MV-4-11 (cell line): ENCODE results near the gene S100A7A.
A peak's percentile ranks its signal among the peaks of the same experiment; 100 is the strongest.
"Not testable (repeated sequence)": the region's sequence is repeated elsewhere in the genome, so short reads cannot be mapped to it uniquely, and the experiment has no call there.

Source experiments
- DNase-seq: peaks from one replicate; lab custom pipeline; 2025; lab: John Stamatoyannopoulos, UW

Gene S100A7A

DNA sequence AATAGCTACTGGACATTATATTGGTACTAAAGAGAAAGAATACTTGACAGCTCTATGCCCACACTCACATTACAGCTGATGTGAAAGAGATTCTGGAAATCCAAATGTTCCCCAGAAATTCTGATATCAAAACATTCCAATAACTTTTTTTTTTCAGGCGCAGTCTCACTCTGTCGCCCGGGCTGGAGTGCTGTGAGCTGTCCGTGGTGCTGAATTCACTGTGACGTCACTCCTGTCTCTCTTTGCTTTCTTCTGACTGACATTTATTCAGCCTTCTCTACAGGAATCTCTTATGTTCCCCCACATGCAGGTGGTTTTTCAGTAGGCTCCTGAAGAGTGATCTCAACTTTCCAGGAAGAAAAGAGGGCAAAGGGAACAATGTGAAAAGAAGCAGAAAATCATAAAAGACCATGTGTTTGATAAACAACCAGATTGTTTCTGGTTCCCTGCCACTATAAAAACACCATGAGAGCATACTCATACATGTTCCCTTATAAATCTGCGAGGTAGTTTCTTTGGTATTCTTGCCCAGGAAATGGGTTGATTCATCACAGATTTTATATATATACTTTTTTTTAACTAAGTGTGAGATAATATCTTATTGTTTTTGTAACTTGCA is 6.2 kb downstream of the S100A7A start:
- peak; percentile 21 for DNase-seq

GRCh38 chr1:153426809-153427208 is 10.5 kb downstream of the S100A7A start:
- DNase-seq: no peak

GRCh38 chr1:153428073-153428638 is 11.8 kb downstream of the S100A7A start:
- no peak for DNase-seq

DNA sequence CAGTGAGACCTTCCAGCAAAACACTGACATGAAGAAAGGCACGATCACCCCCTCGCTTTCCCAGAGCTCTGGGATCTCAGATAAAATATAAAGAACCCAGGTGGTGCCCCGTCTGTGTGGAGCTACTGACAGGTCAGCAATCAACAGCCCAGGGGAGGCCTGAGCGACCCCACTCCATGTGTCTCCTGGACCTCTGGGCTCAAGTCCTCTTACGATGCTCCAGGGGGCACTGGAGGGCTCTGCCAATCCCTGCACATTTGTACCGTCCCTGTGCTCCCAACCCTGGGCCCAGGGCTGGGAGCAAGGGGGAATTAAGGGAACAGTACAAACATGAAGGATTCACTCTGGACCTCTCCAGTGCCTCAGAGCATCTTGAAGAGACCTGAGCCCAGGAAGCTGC is 12.5 kb downstream of the S100A7A start:
- no peak for DNase-seq

DNA sequence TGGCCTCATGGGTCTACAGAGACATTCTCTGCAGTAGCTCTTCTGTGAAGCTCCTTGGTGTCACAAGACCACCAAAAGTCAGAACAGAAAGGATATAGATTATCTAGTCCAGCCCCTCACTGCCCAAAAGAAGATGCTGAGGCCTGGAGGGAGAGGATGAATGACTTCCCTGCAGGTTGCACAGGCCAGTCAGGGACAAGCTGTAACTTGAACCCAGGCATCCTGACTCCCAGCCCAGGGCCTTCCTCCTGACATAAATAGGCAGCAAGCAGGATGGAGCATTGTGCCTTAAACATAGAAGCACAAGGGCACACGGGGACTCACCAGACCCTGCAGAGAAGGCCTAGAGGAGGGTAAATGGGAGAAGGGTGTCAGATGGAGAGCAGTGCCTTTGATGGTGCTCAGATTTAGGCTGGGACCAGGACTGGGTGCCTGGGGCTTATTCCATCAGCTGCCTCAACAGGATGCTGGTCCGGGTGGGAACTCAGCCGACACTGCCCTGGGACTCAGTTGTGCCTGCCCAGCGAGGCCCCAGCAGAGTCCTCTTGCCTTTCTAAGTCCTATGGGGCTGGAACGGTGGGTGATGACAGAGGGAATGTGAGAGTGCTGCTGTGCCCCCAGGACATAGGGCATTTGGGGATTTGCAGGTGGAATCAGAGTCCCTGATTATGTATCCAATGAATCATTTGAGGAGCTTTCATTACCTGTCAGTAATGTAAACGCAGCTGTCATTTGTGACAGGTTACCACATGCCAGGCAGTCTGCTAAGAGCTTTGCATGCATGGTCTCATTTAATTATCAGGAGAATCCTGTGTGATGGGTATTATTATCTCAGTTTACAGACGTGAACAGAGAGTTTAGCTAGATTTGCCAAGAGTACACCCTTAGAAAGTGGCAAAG is 13.2 kb downstream of the S100A7A start:
- no peak for DNase-seq

- DNase-seq: no peak
Measured at GRCh38 chr1:153430166-153430553, 13.8 kb downstream of the S100A7A start.

DNA sequence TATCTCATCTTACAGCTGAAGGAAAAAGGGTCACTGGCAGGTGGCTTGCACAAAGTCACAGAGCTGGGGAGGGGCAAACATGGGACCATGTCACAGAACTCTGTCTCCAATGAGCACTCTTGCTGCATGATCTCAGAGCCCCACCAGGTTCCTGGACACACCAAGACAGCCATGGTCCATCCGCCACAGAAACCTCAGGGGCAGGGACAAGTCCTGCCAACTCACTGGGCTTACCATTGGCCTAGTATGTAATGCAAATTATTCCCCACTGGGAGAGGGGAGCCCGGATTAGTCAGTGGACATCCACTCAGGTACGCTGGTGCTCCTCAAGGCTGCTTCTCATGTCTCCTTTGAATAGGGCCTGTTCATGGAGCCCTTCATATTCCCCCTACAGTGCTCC is 14.2 kb downstream of the S100A7A start:
- DNase-seq: no peak

DNA sequence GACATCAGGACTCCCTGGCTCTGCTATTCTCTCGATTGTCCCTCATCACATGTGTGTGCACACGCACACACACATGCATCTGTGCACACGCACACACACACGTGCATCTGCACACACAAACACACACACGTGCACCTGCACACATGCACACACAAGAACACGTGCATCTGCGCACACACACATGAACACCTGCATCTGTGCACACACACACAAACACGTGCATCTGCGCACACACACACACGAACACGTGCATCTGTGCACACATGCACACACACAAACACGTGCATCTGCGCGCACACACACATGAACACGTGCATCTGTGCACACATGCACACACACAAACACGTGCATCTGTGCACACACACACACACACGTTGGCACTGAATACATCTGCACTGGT is 14.7 kb downstream of the S100A7A start:
- no peak for DNase-seq

DNA sequence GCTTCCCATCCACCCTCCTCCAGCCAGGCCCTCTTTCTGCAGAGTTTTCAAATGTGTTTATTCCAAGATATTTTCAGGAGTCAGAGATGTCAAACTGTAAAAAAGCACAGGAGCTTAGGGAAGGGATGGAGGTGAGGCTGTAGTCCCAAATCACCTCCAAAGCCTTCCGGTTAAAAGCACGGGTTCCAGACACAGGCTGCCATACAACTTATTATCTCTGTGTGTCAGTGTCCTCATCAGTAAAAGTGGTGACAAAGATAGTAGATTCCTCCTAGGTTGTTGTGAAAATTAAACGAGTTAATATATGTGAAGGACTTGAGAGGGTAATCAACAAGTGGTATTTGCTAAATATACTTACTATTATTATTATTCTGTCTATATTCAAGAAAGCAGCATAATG is 15.1 kb downstream of the S100A7A start:
- DNase-seq: no peak

DNA sequence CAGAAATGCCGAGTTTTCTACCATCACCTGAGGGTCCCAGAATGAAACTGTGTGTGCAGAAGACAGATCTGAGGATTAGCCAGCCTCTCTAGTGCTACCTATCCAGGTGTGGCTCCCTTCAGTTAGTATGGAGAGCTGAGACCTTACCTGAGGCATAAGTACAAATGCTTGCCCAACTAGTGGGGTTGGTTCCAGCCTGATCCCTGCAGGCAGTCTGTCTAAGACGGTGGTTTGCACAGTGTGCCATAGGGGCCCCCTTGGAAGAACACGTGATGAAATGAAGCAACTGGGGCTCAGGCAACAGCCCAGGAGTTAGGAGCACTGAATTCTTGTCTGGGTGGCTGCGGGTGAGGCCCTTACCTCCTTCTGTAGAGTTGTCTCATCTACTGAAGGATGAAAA is 15.6 kb downstream of the S100A7A start:
- DNase-seq: no peak

- no peak for DNase-seq
Measured at GRCh38 chr1:153432874-153433681, 16.8 kb downstream of the S100A7A start.

- DNase-seq: no peak
Measured at GRCh38 chr1:153434746-153435455, 18.6 kb downstream of the S100A7A start.

- no peak for DNase-seq
Measured at GRCh38 chr1:153437236-153437635, 20.9 kb downstream of the S100A7A start.

DNA sequence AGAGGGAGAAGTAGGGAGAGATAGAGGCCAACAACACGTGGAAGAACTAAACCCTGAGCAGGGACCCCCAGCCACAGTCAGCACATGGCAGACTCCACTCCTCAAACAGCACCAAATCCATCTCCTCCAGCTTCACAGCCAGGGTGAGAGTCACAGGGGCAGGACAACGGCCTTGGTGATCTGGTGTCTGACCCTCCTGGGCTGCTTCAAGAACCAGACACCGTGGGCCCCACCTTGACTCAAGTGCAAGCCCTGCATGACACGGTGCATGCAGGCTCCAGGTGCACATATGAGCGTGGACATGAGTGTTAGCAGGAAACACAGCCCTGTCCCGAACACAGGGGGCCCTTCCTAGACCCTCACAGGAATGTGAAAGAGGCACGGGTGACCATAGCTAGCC is 22.3 kb downstream of the S100A7A start:
- DNase-seq: no peak

DNA sequence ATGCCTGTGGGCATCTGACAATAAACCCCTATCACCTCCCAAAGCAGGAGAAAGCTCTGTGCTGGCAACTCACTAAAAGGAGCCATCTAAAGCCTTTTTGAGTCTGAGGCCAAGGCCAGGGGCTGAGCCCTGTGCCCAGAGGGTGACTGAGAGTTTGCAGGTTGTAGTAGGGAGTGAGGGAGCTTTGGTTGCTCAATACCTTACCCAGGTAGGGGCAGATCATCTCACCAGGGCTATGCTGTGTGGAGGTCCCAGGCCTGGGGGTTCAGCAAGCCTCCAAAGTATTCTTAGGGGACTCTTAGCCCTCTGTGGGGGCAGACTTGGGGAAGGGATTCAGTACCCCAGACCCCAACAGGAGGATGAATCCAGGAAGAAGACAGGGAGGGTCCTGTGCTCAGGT is 23.0 kb downstream of the S100A7A start:
- DNase-seq: no peak

- no peak for DNase-seq
Measured at GRCh38 chr1:153441238-153441755, 25.0 kb downstream of the S100A7A start.

DNA sequence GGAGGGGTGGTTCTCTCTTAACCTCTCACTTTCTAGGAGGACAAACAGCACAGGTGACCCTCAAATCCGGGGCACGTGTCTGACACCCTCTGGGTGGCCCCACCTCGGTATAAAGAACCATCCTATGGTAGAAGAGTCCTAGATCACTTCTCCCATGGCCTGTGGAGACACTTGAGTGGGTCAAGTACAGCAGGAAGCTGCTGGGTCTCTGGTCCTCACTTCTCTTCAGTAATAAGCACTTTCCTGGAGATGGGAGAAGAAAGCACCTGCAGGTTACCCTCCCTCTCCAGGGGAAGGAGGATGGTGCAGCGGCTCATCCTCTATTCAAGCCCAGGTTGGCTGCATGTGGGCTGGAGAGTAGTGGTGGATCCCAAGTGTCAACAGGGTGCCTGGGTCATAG is 27.2 kb downstream of the S100A7A start:
- DNase-seq: no peak

- DNase-seq: no peak
Measured at GRCh38 chr1:153444078-153444477, 27.8 kb downstream of the S100A7A start.

DNA sequence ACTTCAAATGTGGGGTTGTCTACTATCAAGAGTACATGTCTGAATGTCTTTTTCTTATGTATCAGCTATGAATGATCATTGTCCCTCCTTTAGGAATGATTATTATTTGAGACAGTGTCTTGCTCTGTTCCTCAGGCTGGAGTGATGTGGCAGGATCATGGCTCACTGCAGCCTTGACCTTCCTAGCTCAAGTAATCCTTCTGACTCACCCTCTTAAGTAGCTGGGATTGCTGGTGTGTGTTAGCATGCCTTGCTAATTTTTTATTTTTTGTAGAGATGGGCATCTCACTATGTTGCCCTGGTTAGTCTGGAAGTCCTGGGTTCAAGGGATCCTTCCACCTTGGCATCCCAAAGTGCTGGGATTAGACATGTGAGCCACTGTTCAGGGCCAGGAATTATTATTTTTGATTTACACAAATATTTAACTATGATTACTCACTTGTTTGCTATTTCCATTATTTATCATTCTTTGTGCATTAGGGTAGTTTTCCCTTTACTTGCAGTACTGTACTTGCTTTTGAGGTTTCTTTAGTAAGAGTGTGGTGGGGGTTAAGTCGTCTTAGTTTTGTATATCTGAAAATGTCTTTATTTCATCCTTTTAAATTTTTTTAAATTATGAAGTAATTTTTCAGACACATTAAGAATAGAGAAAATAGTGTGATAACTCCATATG is 31.3 kb downstream of the S100A7A start:
- DNase-seq: no peak

DNA sequence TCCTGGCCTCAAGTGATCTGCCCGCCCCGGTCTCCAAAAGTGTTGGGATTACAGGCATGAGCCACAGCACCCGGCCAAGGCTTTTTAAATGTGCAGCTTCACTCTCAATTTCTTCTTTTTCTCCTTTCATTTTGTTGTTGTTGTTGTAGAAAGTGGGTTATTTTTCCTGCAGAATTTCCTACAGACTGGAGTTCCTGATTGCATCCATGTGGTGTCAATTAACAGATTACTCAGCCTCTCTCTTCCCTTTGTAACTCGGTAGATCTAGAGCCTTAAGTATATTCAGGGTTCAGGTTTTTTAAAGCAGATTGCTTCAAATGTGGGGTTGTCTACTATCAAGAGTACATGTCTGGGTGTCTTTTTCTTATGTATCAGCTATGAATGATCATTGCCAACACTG is 32.5 kb downstream of the S100A7A start:
- not testable (repeated sequence) for DNase-seq

DNA sequence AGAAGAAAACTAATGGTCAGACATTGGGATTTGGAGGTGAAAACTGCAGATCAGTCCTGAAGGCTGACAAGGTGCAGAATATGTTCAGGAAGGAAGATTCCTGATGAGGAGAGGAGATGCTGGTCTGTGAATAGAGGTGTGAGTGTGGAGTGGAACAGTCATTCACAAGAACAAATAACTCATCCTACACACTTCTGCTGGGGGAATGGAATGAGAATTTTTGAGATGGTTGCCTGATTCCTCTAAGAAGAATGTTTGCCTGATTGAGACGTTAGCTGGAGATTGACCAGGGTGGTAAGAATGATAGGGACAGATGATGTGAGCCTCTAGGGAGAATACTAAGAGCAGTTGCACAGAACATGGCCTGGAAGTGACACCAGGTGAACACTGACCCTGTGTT is 40.1 kb downstream of the S100A7A start:
- no peak for DNase-seq
